ENCODE data around the gene ZNF264.

The ZNF264 gene

GRCh38 chr19:57227502-57227901 is 36.2 kb downstream of the ZNF264 start:
- no peak for DNase-seq (ENCODE audit: low read depth in 1 of 2, low spot score in 1 of 2)
- TF ChIP-seq GABPA (IDR thresholded peaks at IDR 0.05; ENCODE audit: low read depth) (no peak), POLR2AphosphoS5 (IDR thresholded peaks at IDR 0.05; ENCODE audit: low read depth) (no peak), REST (IDR thresholded peaks at IDR 0.05; ENCODE audit: insufficient replicate concordance, low read depth) (no peak), SPI1 (IDR thresholded peaks at IDR 0.05; ENCODE audit: borderline replicate concordance, low read depth) (no peak), CTCF (IDR thresholded peaks at IDR 0.05; ENCODE audit: insufficient read depth, low read length) (no peak)
- Histone ChIP-seq H3K4me3 (replicated peaks; ENCODE audit: insufficient read depth, low read length) (no peak overlapping the region), H3K27ac (replicated peaks) (no peak overlapping the region), H3K27me3 (ENCODE audit: insufficient read depth, poor library complexity, severe bottlenecking) (no peaks in the 10 kb centered on the region)

DNA sequence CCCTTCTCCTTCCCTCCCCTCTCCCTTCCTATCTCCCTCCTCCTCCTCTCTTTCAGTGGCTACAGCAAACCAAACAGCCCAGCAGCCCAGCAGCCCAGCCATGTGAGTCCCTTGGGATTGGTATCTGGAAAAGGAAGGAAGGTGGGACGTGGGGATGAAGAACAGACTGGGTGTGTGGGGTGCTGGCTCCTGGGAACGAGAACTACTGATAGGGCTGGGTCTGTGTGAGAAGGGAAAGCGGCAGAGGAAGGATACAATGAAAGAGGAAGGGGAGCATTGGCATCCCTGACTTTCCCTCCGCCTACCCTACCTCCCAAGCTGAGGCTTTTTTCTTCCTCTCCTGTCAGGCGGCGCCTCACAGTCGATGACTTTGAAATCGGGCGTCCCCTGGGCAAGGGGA is 40.4 kb downstream of the ZNF264 start:
- H3K27ac ChIP-seq (replicated peaks) = no peak overlapping the region
- H3K4me3 ChIP-seq (replicated peaks; ENCODE audit: insufficient read depth, low read length) = no peak overlapping the region
- no peak for DNase-seq (ENCODE audit: low read depth in 1 of 2, low spot score in 1 of 2)
- no peak for TF ChIP-seq CTCF (IDR thresholded peaks at IDR 0.05; ENCODE audit: insufficient read depth, low read length)
- H3K27me3 ChIP-seq (ENCODE audit: insufficient read depth, poor library complexity, severe bottlenecking) = no peaks in the 10 kb centered on the region

DNA sequence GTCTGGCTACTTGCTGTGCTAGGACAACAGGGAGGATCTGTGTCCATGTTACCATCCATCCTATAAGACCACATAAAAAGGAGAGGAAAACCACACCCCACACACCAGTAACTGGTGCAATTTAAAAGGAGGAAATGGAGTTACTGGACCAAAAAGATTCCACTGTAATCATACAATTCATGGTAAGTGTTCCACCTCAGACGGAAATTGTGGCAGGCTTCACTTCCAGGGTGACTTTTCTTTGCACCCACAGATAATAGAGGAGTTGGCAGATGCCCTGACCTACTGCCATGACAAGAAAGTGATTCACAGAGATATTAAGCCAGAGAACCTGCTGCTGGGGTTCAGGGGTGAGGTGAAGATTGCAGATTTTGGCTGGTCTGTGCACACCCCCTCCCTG is 41.9 kb downstream of the ZNF264 start:
- TF ChIP-seq CTCF (IDR thresholded peaks at IDR 0.05; ENCODE audit: insufficient read depth, low read length) = no peak
- TF ChIP-seq REST (IDR thresholded peaks at IDR 0.05; ENCODE audit: insufficient replicate concordance, low read depth) = no peak
- no peak for TF ChIP-seq GABPA (IDR thresholded peaks at IDR 0.05; ENCODE audit: low read depth)
- no peak for TF ChIP-seq POLR2AphosphoS5 (IDR thresholded peaks at IDR 0.05; ENCODE audit: low read depth)
- TF ChIP-seq SPI1 (IDR thresholded peaks at IDR 0.05; ENCODE audit: borderline replicate concordance, low read depth) = no peak
- H3K27ac ChIP-seq (replicated peaks) = no peak overlapping the region
- H3K27me3 ChIP-seq (ENCODE audit: insufficient read depth, poor library complexity, severe bottlenecking) = no peaks in the 10 kb centered on the region
- DNase-seq (ENCODE audit: low read depth in 1 of 2, low spot score in 1 of 2) = no peak
- H3K4me3 ChIP-seq (replicated peaks; ENCODE audit: insufficient read depth, low read length) = no peak overlapping the region

DNA sequence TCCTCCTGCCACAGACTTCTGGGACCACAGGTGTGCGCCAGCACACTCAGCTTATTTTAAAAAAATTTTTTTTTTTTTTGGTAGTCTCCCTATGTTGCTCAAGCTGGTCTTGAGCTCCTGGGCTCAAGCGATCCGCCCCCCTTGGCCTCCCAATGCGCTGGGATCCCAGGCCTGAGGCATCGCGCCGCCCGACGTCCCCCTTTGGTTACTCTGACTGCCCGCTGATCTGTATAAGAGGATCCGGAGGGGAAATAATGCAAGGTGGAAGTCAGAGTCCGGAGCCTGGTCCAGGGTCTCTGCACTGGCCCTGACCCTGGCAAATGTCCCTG is 48.6 kb downstream of the ZNF264 start:
- H3K27ac ChIP-seq (replicated peaks) = peak overlapping the region; percentile 78
- H3K27me3 ChIP-seq (ENCODE audit: insufficient read depth, poor library complexity, severe bottlenecking) = no peaks in the 10 kb centered on the region
- TF ChIP-seq POLR2AphosphoS5 (IDR thresholded peaks at IDR 0.05; ENCODE audit: low read depth) = no peak
- no peak for TF ChIP-seq GABPA (IDR thresholded peaks at IDR 0.05; ENCODE audit: low read depth)
- TF ChIP-seq CTCF (IDR thresholded peaks at IDR 0.05; ENCODE audit: insufficient read depth, low read length) = no peak
- no peak for TF ChIP-seq REST (IDR thresholded peaks at IDR 0.05; ENCODE audit: insufficient replicate concordance, low read depth)
- TF ChIP-seq SPI1 (IDR thresholded peaks at IDR 0.05; ENCODE audit: borderline replicate concordance, low read depth) = no peak
- no peak for DNase-seq (ENCODE audit: low read depth in 1 of 2, low spot score in 1 of 2)
- H3K4me3 ChIP-seq (replicated peaks; ENCODE audit: insufficient read depth, low read length) = peak overlapping the region; percentile 99
